Neutrophil (primary cell): ENCODE data around the gene DNAJB9.

Experiments
- H3K27ac ChIP-seq: fragments of 200-600 bp; sonication (generic); 2 replicates; pipeline ENCODE4 v1.5.1; 2016; ENCODE audit warnings: mild to moderate bottlenecking, moderate library complexity
- H3K27me3 ChIP-seq: fragments of 200-600 bp; sonication (generic); 2 replicates; pipeline ENCODE4 v1.6.0; 2016; ENCODE audit warnings: mild to moderate bottlenecking
- H3K36me3 ChIP-seq: fragments of 200-600 bp; sonication (generic); 2 replicates; pipeline ENCODE4 v1.5.1; 2017
- H3K4me1 ChIP-seq, 2 experiments: fragments of 200-600 bp in 1 of 2; sonication (generic) in 1 of 2; 1 replicate in 1 of 2; 2 replicates in 1 of 2; pipeline versions ENCODE4 v1.5.1 to v1.6.1; 2013 to 2016; ENCODE audit warnings: low read depth in 1 of 2, low read length in 1 of 2, mild to moderate bottlenecking in 1 of 2, moderate library complexity in 1 of 2; ENCODE audit not compliant: control insufficient read depth in 1 of 2, insufficient read depth in 1 of 2
- H3K4me3 ChIP-seq, 2 experiments: fragments of 200-600 bp in 1 of 2; sonication (generic) in 1 of 2; 1 replicate in 1 of 2; 2 replicates in 1 of 2; pipeline ENCODE4 v1.5.1; 2013 to 2016; ENCODE audit warnings: low read depth in 1 of 2, low read length in 1 of 2, mild to moderate bottlenecking in 1 of 2, moderate library complexity in 1 of 2
- H3K9me3 ChIP-seq: fragments of 200-600 bp; sonication (generic); 2 replicates; pipeline ENCODE4 v1.5.1; 2016
- TF ChIP-seq, protein P1 (sequence below): fragments of 200-600 bp; sonication (generic); IDR thresholded peaks from 2 replicates; pipeline ENCODE4 v1.5.1; 2016; ENCODE audit warnings: antibody characterized with exemption

Gene DNAJB9

GRCh38 chr7:108603656-108604306 lies 34.1 kb downstream of the DNAJB9 start:
- Histone ChIP-seq H3K4me1 (no peaks in the 10 kb centered on the region), H3K9me3 (no peaks in the 10 kb centered on the region), H3K36me3 (no peaks in the 10 kb centered on the region), H3K27me3 (peaks cover 6% of the 10 kb centered on the region), H3K27ac (no peak overlapping the region), H3K4me3 (no peak overlapping the region)
- TF ChIP-seq, protein P1, sequence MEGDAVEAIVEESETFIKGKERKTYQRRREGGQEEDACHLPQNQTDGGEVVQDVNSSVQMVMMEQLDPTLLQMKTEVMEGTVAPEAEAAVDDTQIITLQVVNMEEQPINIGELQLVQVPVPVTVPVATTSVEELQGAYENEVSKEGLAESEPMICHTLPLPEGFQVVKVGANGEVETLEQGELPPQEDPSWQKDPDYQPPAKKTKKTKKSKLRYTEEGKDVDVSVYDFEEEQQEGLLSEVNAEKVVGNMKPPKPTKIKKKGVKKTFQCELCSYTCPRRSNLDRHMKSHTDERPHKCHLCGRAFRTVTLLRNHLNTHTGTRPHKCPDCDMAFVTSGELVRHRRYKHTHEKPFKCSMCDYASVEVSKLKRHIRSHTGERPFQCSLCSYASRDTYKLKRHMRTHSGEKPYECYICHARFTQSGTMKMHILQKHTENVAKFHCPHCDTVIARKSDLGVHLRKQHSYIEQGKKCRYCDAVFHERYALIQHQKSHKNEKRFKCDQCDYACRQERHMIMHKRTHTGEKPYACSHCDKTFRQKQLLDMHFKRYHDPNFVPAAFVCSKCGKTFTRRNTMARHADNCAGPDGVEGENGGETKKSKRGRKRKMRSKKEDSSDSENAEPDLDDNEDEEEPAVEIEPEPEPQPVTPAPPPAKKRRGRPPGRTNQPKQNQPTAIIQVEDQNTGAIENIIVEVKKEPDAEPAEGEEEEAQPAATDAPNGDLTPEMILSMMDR: no peak

- TF ChIP-seq, protein P1: no peak
- H3K4me1 ChIP-seq: no peaks in the 10 kb centered on the region
- no peak overlapping the region for H3K4me3 ChIP-seq
- H3K27ac ChIP-seq: no peak overlapping the region
- H3K9me3 ChIP-seq: no peaks in the 10 kb centered on the region
- no peaks in the 10 kb centered on the region for H3K27me3 ChIP-seq
- H3K36me3 ChIP-seq: no peaks in the 10 kb centered on the region
Observed at GRCh38 chr7:108604307-108605077, 34.8 kb downstream of the DNAJB9 start.

- H3K27me3 ChIP-seq: no peaks in the 10 kb centered on the region
- TF ChIP-seq, protein P1: no peak
- no peak overlapping the region for H3K27ac ChIP-seq
- H3K36me3 ChIP-seq: no peaks in the 10 kb centered on the region
- H3K4me3 ChIP-seq: no peak overlapping the region
- no peaks in the 10 kb centered on the region for H3K9me3 ChIP-seq
- no peaks in the 10 kb centered on the region for H3K4me1 ChIP-seq
Observed at GRCh38 chr7:108605559-108606201, 36.0 kb downstream of the DNAJB9 start.

GRCh38 chr7:108609643-108610042 lies 40.0 kb downstream of the DNAJB9 start:
- Histone ChIP-seq H3K9me3 (no peaks in the 10 kb centered on the region), H3K27me3 (no peaks in the 10 kb centered on the region), H3K4me1 (no peaks in the 10 kb centered on the region), H3K4me3 (no peak overlapping the region), H3K36me3 (no peaks in the 10 kb centered on the region), H3K27ac (no peak overlapping the region)
- TF ChIP-seq, protein P1: no peak

DNA sequence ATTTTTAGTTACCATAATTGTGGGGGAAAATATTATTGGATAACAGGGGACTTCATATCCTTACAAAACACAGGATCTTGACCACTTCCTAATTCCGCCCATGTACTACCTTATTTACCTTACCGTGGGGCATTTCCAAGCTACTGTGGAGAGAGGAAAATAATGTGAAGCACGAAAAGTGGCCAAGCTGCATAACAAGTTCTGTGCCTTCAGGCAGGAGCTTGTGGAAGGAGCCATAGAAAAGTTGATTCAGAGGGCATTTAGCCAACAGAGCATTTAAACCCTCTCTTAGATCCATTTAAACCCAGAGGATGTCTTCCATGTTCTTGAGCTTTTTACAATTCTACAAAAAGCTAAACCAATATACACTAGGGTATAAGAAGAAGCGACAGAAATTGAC lies 41.6 kb downstream of the DNAJB9 start:
- TF ChIP-seq, protein P1: no peak
- no peak overlapping the region for H3K4me3 ChIP-seq
- no peaks in the 10 kb centered on the region for H3K36me3 ChIP-seq
- no peaks in the 10 kb centered on the region for H3K9me3 ChIP-seq
- no peaks in the 10 kb centered on the region for H3K4me1 ChIP-seq
- no peak overlapping the region for H3K27ac ChIP-seq
- H3K27me3 ChIP-seq: no peaks in the 10 kb centered on the region
